ENCODE measurements around the gene PCDHA10.
"Not testable (repeated sequence)": the region's sequence is repeated elsewhere in the genome, so short reads cannot be mapped to it uniquely, and the experiment has no call there.

The PCDHA10 gene

DNA sequence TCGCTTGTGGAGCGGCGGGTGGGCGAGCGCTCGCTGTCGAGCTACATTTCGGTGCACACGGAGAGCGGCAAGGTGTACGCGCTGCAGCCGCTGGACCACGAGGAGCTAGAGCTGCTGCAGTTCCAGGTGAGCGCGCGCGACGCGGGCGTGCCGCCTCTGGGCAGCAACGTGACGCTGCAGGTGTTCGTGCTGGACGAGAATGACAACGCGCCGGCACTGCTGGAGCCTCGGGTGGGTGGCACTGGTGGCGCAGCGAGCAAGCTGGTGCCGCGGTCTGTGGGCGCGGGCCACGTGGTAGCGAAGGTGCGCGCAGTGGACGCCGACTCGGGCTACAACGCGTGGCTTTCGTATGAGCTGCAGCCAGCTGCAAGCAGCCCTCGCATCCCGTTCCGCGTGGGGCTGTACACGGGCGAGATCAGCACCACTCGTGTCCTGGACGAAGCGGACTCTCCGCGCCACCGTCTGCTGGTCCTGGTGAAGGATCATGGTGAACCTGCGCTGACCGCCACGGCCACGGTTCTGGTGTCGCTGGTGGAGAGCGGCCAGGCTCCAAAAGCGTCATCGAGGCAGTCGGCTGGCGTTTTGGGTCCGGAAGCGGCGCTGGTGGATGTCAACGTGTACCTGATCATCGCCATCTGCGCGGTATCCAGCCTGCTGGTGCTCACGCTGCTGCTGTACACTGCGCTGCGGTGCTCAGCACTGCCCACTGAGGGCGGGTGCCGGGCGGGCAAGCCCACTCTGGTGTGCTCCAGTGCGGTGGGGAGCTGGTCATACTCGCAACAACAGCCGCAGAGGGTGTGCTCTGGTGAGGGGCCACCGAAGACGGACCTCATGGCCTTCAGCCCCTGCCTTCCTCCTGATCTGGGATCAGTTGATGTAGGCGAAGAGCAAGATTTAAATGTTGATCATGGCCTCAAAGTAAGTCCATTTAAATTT lies 12.6 kb upstream of the PCDHA10 start:
- no peak for FAIRE-seq

DNA sequence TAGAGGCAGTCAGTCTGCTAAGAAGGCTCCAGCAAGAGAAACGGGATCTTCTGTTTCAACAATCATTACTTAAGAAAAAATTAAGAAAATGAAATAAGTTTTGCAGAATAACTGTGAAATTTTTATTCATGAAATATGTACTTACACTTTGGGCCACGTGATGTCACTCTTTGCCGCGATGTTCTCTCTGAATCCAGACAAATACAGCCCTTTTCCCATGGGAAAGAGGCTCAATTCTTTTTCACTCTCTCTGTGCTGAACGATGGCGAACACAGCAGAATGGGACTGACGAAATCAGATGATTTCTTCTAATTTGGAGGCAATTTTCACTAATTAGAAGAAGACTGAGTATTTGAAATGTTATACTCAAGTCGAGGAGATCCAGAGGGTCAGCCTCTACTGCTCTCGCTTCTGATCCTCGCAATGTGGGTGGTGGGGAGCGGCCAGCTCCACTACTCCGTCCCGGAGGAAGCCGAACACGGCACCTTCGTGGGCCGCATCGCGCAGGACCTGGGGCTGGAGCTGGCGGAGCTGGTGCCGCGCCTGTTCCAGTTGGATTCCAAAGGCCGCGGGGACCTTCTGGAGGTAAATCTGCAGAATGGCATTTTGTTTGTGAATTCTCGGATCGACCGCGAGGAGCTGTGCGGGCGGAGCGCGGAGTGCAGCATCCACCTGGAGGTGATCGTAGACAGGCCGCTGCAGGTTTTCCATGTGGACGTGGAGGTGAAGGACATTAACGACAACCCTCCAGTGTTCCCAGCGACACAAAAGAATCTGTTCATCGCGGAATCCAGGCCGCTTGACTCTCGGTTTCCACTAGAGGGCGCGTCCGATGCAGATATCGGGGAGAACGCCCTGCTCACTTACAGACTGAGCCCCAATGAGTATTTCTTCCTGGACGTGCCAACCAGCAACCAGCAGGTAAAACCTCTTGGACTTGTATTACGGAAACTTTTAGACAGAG lies 7.3 kb upstream of the PCDHA10 start, which contains the start of gene PCDHA9:
Gene PCDHA9, plus strand, starts transcription at position 244 of the 964 bp plus-strand sequence. Its CDS starts 114 bp downstream, at position 358.
- not testable (repeated sequence) for FAIRE-seq

DNA sequence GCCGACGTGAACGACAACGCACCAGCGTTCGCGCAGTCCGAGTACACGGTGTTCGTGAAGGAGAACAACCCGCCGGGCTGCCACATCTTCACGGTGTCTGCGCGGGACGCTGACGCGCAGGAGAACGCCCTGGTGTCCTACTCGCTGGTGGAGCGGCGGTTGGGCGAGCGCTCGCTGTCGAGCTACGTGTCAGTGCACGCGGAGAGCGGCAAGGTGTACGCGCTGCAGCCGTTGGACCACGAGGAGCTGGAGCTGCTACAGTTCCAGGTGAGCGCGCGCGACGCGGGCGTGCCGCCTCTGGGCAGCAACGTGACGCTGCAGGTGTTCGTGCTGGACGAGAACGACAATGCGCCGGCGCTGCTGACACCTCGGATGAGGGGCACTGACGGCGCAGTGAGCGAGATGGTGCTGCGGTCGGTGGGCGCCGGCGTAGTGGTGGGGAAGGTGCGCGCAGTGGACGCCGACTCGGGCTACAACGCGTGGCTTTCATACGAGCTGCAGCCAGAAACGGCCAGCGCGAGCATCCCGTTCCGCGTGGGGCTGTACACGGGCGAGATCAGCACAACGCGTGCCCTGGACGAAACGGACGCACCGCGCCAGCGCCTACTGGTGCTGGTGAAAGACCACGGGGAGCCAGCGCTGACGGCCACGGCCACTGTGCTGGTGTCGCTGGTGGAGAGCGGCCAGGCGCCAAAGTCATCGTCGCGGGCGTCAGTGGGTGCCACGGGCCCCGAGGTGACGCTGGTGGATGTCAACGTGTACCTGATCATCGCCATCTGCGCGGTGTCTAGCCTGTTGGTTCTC lies 5.7 kb upstream of the PCDHA10 start:
- FAIRE-seq = not testable (repeated sequence)

DNA sequence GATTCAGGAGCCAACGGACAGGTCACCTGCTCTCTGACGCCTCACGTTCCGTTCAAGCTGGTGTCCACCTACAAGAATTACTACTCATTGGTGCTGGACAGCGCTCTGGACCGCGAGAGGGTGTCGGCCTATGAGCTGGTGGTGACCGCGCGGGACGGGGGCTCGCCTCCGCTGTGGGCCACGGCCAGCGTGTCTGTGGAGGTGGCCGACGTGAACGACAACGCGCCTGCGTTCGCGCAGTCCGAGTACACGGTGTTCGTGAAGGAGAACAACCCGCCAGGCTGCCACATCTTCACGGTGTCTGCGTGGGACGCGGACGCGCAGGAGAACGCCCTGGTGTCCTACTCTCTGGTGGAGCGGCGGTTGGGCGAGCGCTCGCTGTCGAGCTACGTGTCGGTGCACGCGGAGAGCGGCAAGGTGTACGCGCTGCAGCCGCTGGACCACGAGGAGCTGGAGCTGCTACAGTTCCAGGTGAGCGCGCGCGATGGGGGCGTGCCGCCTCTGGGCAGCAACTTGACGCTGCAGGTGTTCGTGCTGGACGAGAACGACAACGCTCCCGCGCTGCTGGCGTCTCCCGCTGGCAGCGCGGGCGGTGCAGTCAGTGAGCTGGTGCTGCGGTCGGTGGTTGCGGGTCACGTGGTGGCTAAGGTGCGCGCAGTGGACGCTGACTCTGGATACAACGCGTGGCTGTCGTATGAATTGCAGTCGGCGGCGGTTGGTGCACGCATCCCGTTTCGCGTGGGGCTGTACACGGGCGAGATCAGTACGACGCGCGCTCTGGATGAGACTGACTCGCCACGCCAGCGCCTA lies 1.7 kb downstream of the PCDHA10 start:
- FAIRE-seq = no peak

DNA sequence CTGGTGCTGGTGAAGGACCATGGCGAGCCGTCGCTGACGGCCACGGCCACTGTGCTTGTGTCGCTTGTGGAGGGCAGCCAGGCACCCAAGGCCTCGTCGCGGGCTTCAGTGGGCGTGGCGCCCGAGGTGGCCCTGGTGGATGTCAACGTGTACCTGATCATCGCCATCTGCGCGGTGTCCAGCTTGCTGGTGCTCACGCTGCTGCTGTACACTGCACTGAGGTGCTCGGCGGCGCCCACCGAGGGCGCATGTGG lies 2.2 kb downstream of the PCDHA10 start:
- no peak for FAIRE-seq

DNA sequence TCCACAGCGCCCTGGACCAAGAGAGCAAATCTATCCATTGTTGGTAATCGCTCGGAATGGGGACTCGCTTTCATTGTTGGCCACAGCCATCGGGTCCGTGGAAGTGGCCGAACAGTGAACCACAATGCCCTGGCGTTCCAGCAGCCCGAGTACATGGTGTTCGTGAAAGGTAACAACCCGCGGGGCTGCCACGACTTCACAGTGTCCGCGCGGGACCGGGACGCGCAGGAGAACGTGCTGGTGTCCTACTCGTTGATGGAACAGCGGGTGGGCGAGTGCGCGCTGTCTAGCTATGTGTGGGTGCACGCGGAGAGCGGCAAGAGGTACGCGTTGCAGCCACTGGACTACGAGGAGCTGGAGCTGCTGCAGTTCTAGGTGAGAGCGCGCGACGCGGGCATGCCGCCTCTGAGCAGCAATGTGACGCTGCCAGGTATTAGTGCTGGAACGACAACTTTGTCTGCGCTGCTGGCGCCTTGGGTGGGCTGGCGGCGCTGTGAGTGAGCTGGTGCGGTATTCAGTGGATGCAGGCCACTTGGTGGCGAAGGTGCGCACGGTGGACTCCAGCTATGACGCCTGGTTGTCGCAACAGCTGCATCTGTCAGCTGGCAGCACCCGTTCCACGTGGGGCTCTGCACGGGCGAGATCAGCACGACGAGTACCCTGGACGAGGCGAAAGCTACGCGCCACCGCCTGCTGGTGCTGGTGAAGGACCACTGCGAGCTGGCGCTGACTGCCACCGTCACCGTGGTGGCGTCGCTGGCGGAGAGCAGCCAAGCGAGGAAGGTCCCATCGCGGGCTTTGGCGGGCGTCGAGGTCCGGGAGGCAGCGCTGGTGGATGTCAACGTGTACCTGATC lies 7.0 kb downstream of the PCDHA10 start:
- no peak for FAIRE-seq

DNA sequence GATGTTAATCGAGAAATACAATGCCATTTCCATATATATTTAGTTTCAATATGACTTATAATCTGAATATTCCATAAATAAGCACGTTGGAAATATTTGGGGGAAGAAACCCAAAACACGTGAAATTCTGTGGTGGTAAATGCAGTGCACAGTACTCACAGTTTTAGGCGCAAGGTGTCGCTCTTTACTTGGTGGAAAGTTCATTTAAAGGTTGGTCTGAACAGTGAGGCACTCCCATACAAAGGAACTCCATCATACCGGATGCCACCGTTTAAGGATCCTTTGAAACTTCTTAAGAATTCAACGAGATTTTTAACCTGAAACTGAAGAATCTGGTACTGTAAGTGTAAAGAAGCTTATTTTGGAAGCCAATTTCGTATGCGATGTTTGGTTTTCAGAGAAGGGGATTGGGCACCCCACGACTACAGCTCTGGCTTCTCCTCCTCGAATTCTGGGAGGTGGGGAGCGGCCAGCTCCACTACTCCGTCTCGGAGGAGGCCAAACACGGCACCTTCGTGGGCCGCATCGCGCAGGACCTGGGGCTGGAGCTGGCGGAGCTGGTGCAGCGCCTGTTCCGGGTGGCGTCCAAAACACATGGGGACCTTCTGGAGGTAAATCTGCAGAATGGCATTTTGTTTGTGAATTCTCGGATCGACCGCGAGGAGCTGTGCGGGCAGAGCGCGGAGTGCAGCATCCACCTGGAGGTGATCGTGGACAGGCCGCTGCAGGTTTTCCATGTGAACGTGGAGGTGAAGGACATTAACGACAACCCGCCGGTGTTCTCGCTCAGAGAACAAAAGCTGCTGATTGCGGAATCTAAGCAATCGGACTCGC lies 13.2 kb downstream of the PCDHA10 start, which contains the start of gene PCDHA11:
Gene PCDHA11, plus strand, starts transcription at position 237 of the 834 bp plus-strand sequence. Its CDS starts 147 bp downstream, at position 384.
- peak; percentile 95 for FAIRE-seq

DNA sequence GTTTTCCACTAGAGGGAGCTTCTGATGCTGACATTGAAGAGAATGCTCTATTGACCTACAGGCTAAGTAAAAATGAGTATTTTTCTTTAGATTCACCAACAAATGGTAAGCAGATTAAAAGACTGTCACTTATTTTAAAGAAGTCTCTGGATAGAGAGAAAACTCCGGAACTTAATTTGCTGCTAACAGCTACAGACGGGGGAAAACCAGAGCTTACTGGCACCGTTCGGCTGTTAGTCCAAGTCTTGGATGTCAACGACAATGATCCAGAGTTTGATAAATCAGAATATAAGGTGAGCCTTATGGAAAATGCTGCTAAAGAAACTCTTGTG lies 13.8 kb downstream of the PCDHA10 start:
- peak; percentile 32 for FAIRE-seq

DNA sequence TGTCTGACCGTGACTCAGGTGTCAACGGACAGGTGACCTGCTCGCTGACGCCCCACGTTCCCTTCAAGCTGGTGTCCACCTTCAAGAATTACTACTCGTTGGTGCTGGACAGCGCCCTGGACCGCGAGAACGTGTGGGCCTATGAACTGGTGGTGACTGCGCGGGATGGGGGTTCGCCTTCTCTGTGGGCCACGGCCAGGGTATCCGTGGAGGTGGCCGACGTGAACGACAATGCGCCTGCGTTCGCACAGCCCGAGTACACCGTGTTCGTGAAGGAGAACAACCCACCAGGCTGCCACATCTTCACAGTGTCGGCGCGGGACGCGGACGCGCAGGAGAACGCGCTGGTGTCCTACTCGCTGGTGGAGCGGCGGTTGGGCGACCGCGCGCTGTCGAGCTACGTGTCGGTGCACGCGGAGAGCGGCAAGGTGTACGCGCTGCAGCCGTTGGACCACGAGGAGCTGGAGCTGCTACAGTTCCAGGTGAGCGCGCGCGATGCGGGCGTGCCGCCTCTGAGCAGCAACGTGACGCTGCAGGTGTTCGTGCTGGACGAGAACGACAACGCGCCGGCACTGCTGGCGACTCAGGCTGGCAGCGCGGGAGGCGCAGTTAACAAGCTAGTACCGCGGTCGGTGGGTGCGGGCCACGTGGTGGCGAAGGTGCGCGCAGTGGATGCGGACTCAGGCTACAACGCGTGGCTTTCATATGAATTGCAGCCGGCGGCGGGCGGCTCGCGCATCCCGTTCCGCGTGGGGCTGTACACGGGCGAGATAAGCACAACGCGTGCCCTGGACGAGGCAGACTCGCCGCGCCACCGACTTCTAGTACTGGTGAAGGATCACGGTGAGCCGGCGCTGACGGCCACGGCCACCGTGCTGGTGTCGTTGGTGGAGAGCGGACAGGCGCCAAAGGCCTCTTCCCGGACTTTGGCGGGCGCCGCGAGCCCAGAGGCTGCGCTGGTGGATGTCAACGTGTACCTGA lies 14.8 kb downstream of the PCDHA10 start:
- no peak for FAIRE-seq

DNA sequence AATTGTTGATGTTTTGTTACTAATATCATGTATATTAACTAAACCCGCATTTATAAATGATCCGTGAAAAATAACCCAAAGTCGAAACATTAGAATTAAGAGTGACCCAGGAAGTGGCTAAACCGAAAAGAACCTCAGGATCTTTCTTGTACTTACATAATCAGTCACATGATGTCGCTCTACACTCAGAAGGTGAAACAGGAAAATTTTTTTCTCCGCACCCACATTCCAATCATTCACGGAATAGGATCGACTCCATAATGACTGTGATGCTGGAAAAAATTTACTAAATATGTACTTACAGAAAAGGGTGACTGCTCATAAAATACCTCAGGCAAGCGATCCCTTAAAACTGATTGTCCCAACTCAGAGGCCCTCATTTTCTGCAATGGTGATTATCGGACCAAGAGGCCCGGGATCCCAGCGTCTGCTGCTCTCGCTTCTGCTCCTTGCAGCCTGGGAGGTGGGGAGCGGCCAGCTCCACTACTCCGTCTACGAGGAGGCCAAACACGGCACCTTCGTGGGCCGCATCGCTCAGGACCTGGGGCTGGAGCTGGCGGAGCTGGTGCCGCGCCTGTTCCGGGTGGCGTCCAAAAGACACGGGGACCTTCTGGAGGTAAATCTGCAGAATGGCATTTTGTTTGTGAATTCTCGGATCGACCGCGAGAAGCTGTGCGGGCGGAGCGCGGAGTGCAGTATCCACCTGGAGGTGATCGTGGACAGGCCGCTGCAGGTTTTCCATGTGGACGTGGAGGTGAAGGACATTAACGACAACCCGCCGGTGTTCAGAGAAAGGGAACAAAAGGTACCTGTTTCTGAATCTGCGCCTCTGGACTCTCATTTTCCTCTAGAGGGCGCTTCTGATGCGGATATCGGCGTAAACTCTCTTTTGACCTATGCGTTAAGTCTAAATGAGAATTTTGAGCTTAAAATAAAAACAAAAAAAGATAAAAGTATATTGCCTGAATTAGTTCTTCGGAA lies 19.7 kb downstream of the PCDHA10 start, which contains the start of gene PCDHA12:
Gene PCDHA12, plus strand, starts transcription at position 224 of the 981 bp plus-strand sequence. Its CDS starts 165 bp downstream, at position 389.
- FAIRE-seq = peak; percentile 47

DNA sequence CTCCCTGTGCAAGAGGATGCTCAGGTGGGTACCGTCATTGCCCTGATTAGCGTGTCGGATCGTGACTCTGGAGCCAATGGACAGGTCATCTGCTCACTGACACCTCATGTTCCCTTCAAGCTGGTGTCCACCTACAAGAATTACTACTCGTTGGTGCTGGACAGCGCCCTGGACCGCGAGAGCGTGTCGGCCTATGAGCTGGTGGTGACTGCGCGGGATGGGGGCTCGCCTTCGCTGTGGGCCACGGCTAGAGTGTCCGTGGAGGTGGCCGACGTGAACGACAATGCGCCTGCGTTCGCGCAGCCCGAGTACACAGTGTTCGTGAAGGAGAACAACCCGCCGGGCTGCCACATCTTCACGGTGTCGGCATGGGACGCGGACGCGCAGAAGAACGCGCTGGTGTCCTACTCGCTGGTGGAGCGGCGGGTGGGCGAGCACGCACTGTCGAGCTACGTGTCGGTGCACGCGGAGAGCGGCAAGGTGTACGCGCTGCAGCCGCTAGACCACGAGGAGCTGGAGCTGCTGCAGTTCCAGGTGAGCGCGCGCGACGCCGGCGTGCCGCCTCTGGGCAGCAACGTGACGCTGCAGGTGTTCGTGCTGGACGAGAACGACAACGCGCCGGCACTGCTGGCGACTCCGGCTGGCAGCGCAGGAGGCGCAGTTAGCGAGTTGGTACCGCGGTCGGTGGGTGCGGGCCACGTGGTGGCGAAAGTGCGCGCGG lies 21.0 kb downstream of the PCDHA10 start:
- not testable (repeated sequence) for FAIRE-seq

DNA sequence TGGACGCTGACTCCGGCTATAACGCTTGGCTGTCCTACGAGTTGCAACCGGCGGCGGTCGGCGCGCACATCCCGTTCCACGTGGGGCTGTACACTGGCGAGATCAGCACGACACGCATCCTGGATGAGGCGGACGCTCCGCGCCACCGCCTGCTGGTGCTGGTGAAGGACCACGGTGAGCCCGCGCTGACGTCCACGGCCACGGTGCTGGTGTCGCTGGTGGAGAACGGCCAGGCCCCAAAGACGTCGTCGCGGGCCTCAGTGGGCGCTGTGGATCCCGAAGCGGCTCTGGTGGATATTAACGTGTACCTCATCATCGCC lies 21.5 kb downstream of the PCDHA10 start:
- FAIRE-seq = no peak

DNA sequence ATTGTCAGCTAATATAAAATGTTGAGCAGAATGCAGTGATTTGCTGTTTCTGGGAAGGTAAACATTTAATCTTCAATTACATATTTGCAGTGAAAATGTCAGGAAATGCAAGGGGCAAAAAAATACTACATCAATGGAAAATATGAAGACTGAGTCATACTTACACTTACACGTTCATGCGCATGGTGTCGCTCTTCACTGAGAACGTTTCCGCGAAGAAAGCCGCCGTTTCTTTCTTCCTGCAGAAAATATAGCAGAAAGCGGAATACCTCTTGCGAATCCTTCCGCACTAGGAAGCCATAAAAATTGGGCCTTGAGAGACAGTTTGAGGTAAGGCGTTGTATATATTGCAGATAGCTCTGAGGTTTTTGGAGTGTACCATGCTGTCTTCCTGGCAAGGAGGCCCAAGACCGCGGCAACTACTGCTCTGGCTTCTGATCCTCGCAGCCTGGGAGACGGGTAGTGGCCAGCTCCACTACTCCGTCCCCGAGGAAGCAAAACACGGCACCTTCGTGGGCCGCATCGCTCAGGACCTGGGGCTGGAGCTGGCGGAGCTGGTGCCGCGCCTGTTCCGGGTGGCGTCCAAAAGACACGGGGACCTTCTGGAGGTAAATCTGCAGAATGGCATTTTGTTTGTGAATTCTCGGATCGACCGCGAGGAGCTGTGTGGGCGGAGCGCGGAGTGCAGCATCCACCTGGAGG lies 26.3 kb downstream of the PCDHA10 start, which contains the start of gene PCDHA13:
Gene PCDHA13, plus strand, starts transcription at position 236 of the 702 bp plus-strand sequence. Its CDS starts 145 bp downstream, at position 381.
- no peak for FAIRE-seq

DNA sequence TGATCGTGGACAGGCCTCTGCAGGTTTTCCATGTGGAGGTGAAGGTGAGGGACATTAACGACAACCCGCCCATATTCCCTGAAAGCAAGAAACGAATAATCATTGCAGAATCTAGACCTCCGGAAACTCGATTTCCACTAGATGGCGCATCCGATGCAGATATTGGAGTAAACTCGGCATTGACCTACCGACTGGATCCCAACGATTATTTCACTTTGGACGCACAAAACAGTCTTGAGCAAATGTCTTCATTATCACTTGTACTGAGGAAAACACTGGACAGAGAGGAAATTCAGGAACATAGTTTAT lies 26.8 kb downstream of the PCDHA10 start:
- no peak for FAIRE-seq

DNA sequence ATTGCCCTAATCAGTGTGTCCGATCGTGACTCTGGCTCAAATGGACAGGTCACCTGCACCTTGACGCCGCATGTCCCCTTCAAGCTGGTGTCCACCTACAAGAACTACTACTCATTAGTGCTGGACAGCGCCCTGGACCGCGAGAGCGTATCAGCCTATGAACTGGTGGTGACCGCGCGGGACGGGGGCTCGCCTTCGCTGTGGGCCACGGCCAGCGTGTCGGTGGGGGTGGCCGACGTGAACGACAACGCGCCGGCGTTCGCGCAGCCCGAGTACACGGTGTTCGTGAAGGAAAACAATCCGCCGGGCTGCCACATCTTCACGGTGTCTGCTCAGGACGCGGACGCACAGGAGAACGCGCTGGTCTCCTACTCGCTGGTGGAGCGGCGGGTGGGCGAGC lies 27.7 kb downstream of the PCDHA10 start:
- FAIRE-seq = no peak

All from TTC549 (cell line).